Karpas-422 (cell line): ENCODE results near the gene CLIP2. TPM values are rescaled to one million over a fixed set of nuclear protein-coding genes. Genes with fewer than 3 reads are reported as not detected.
A peak's percentile ranks its signal among the peaks of the same experiment; 100 is the strongest.
"Not testable (repeated sequence)": the region's sequence is repeated elsewhere in the genome, so short reads cannot be mapped to it uniquely, and the experiment has no call there.

ENCODE experiments used
- DNase-seq: peaks from one replicate; pipeline ENCODE4 v3.0.0-alpha.2; 2015
- H2AFZ ChIP-seq: fragments of 200-600 bp; sonication (generic); 2 replicates; pipeline ENCODE4 v1.6.1; 2014; ENCODE audit warnings: antibody characterized with exemption, low read length, mixed read lengths
- H3K27ac ChIP-seq: fragments of 200-600 bp; sonication (generic); 2 replicates; pipeline ENCODE4 v1.5.1; 2014; ENCODE audit warnings: mild to moderate bottlenecking, low read length, moderate library complexity
- H3K27me3 ChIP-seq: fragments of 200-600 bp; sonication (generic); 2 replicates; pipeline ENCODE4 v1.6.1; 2014; ENCODE audit warnings: low read length, mixed read lengths
- H3K36me3 ChIP-seq: fragments of 200-600 bp; sonication (generic); 2 replicates; pipeline ENCODE4 v1.6.1; 2014; ENCODE audit warnings: low read length, mixed read lengths; ENCODE audit not compliant: insufficient read depth
- H3K4me1 ChIP-seq: fragments of 200-600 bp; sonication (generic); 2 replicates; pipeline ENCODE4 v1.6.1; 2014; ENCODE audit warnings: mild to moderate bottlenecking, low read length, mixed read lengths
- H3K4me2 ChIP-seq: fragments of 200-600 bp; sonication (generic); 2 replicates; pipeline ENCODE4 v1.6.1; 2014; ENCODE audit warnings: low read length, low read depth, mild to moderate bottlenecking; ENCODE audit not compliant: poor library complexity, severe bottlenecking
- H3K4me3 ChIP-seq: fragments of 200-600 bp; sonication (generic); 2 replicates; pipeline ENCODE4 v1.5.1; 2014; ENCODE audit warnings: mild to moderate bottlenecking, antibody characterized with exemption, low read length, mixed read lengths
- H3K79me2 ChIP-seq: fragments of 200-600 bp; sonication (generic); 2 replicates; pipeline ENCODE4 v1.6.1; 2014; ENCODE audit warnings: mild to moderate bottlenecking, low read length, mixed read lengths
- H3K9ac ChIP-seq: fragments of 200-600 bp; sonication (generic); 2 replicates; pipeline ENCODE4 v1.6.0; 2014; ENCODE audit warnings: low read length
- H3K9me2 ChIP-seq: fragments of 200-600 bp; sonication (generic), shearing (Covaris generic); replicated peaks from 2 replicates; pipeline ENCODE4 v1.6.0; 2014; ENCODE audit warnings: mild to moderate bottlenecking, low read length, moderate library complexity; ENCODE audit not compliant: insufficient read depth
- H3K9me3 ChIP-seq: fragments of 300-700, 200-600 bp; sonication (generic); 2 replicates; pipeline ENCODE4 v1.6.1; 2014; ENCODE audit warnings: low read length, mixed read lengths
- H4K20me1 ChIP-seq: fragments of 200-600 bp; sonication (generic); 2 replicates; pipeline ENCODE4 v1.6.1; 2014; ENCODE audit warnings: mild to moderate bottlenecking, antibody characterized with exemption, low read length, low read depth; ENCODE audit not compliant: insufficient read depth
- total RNA-seq: library from RNA; depleted of rRNA; stranded (reverse); fragments of >200 nt; shearing (Covaris generic); gene quantifications from 2 replicates; pipeline ENCODE4 v1.2.3, GENCODE V29; 2014; ENCODE audit warnings: low replicate concordance

CLIP2 gene
- total RNA-seq, 1 experiment from 2014 or later, result not detected

DNA sequence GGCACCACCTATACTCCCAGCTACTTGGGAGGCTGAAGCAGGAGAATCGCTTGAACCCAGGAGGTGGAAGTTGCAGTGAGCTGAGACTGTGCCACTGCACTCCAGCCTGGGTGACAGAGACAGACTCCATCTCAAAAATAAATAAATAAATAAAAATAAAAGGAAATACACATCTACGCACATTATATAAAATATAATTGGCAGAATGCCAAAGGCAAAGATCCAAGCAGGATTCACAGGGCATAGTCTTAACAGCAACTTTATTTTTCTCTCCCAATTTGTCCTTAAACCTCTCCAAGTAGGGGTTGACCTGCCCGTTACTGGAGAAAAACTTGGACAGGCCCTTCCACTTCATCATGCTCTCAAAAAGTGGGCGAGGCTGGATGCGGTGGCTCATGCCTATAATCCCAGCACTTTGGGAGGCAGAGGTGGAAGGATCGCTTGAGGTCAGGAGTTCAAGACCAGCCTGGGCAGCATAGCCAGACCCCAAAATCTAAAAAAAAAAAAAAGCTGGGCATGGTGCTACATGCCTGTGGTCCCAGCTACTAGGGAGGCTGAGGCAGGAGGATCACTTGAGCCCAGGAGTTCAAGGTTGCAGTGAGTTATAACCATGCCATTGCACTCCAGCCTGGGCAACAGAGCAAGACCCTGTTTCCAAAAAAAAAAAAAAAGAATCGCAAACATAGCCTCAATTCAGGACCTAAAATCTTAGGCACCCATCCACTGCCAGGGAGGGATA, 125.6 kb downstream of the CLIP2 start:
- H3K9me3 ChIP-seq, H3K79me2 ChIP-seq, H3K4me2 ChIP-seq, H4K20me1 ChIP-seq, H3K27me3 ChIP-seq, H3K27ac ChIP-seq, H3K9me2 ChIP-seq, H3K36me3 ChIP-seq, H3K4me1 ChIP-seq, DNase-seq, H3K4me3 ChIP-seq, H3K9ac ChIP-seq, H2AFZ ChIP-seq: not testable (repeated sequence)

DNA sequence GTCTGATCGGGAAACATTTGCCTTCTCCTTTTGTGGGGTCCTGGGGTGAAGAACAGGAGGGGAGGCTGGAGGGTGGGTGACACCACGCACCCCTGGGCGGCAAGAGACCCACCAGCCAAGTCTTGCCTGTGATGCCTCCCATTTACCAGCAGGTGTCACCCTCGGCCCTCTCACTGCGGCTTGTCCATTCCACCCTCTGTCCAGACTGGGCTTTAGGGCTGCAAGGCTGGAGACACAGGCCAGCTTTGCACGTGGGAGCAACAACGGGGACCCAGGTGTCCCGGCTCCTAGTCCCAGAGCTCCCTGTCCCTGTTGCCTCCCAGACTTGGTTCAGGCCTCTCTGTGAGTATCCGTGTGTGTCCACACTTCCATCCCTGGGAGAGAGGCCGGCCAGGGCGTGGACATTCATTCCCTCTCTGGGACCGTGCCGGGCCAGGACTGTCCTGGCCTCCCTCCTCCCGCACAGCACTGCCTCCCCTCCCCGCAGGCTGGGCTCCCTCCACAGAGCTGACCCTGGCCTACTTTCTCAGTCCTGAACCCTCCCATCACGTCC, 128.3 kb downstream of the CLIP2 start:
- no peak overlapping the region for H3K4me2 ChIP-seq
- H3K9ac ChIP-seq, result no peak overlapping the region
- H3K9me3 ChIP-seq, result no peaks in the 10 kb centered on the region
- H3K9me2 ChIP-seq, result no peaks in the 10 kb centered on the region
- H3K4me3 ChIP-seq, result no peak overlapping the region
- H2AFZ ChIP-seq, result no peak overlapping the region
- no peaks in the 10 kb centered on the region for H3K36me3 ChIP-seq
- H3K27me3 ChIP-seq, result no peaks in the 10 kb centered on the region
- no peaks in the 10 kb centered on the region for H4K20me1 ChIP-seq
- peak; percentile 75 for DNase-seq
- no peaks in the 10 kb centered on the region for H3K4me1 ChIP-seq
- H3K79me2 ChIP-seq, result no peaks in the 10 kb centered on the region
- H3K27ac ChIP-seq, result no peak overlapping the region

DNA sequence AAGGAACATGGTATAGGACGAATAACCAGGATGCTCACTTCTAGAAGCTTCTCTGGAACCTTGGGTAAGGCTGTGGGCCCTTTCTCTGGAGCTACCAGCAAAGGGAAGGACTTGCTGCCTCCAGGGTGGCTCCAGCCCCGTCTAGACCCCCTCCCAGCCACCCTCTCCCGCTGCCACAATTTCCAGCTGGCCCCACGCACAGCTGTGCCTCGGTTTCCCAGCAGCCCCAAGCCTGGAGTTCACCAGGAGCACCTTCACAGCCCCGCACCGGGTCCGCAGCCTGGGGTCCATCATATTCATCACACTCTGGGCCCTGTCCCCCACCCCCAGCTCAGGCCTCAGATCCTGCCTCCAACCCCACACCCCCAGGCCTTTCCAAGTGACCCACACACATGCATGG, 128.9 kb downstream of the CLIP2 start:
- H3K27me3 ChIP-seq, result no peaks in the 10 kb centered on the region
- H3K9ac ChIP-seq, result no peak overlapping the region

DNA sequence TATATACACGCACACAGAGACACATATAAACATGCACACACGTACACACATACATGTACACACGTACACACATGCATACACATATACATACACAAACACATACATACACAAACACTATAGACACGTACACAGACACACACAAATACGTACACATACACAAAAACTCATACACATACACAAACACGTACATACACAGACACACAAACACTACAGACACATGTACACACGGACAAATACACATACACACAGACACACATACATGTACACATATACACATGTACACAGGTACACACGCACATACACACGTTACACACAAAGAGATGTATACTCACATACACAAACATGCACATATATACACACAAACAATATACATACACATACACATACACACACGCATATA, 129.3 kb downstream of the CLIP2 start:
- no peak overlapping the region for H3K4me3 ChIP-seq
- no peaks in the 10 kb centered on the region for H3K36me3 ChIP-seq

More for the DNA sequence above, 128.9 kb downstream of the CLIP2 start:
- no peak for DNase-seq
- H2AFZ ChIP-seq, result no peak overlapping the region
- H3K4me2 ChIP-seq, result no peak overlapping the region
- H3K9me3 ChIP-seq, result no peaks in the 10 kb centered on the region
- no peaks in the 10 kb centered on the region for H3K9me2 ChIP-seq
- H3K4me3 ChIP-seq, result no peak overlapping the region
- no peaks in the 10 kb centered on the region for H3K36me3 ChIP-seq
- H3K27ac ChIP-seq, result no peak overlapping the region
- H3K4me1 ChIP-seq, result no peaks in the 10 kb centered on the region
- H3K79me2 ChIP-seq, result no peaks in the 10 kb centered on the region
- H4K20me1 ChIP-seq, result no peaks in the 10 kb centered on the region

DNA sequence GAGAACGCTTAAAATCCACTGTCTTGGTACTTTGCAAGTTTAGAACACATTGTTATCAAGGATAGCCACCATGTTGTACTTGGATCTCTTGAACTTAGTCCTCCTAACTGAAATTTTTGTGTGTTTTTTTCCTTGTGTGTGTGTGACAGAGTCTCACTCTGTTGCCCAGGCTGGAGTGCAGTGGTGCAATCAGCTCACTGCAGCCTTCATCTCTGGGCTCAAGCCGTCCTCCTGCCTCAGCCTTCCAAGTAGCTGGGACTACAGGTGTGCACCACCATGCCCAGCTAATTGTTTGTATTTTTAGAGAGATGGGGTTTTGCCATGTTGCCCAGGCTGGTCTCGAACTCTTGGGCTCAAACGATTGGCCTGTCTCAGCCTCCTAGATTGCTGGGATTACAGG, 130.0 kb downstream of the CLIP2 start:
- H3K9me3 ChIP-seq, DNase-seq, H3K27me3 ChIP-seq, H3K4me3 ChIP-seq, H4K20me1 ChIP-seq, H3K4me2 ChIP-seq, H2AFZ ChIP-seq, H3K36me3 ChIP-seq, H3K9ac ChIP-seq, H3K9me2 ChIP-seq, H3K27ac ChIP-seq, H3K4me1 ChIP-seq, H3K79me2 ChIP-seq: not testable (repeated sequence)

More for the DNA sequence above, 129.3 kb downstream of the CLIP2 start:
- no peak overlapping the region for H3K27ac ChIP-seq
- no peaks in the 10 kb centered on the region for H3K4me1 ChIP-seq
- no peak overlapping the region for H2AFZ ChIP-seq
- no peaks in the 10 kb centered on the region for H3K27me3 ChIP-seq
- no peaks in the 10 kb centered on the region for H3K9me2 ChIP-seq
- H4K20me1 ChIP-seq, result no peaks in the 10 kb centered on the region
- no peak overlapping the region for H3K4me2 ChIP-seq
- H3K9me3 ChIP-seq, result no peaks in the 10 kb centered on the region
- H3K9ac ChIP-seq, result no peak overlapping the region
- DNase-seq, result no peak
- no peaks in the 10 kb centered on the region for H3K79me2 ChIP-seq

DNA sequence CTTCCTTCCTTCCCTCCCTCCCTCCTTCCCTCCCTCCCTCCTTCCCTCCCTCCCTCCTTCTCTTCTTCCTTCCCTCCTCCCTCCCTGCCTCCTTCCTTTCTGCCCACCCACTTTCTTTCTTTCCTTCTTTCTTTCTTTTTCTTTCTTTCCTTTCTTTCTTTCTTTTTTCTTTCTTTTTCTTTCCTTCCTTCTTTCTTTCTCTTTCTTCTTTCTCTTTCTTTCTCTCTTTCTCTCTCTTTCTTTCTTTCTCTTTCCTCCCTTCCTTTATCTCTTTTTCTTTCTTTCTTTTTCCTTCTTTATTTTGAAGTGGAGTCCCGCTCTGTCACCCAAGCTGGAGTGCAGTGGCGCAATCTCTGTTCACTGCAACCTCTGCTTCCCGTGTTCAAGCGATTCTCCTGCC, 130.8 kb downstream of the CLIP2 start:
- DNase-seq, result no peak
- H4K20me1 ChIP-seq, result no peaks in the 10 kb centered on the region
- no peak overlapping the region for H2AFZ ChIP-seq
- H3K4me3 ChIP-seq, result no peak overlapping the region
- H3K27me3 ChIP-seq, result no peaks in the 10 kb centered on the region
- no peaks in the 10 kb centered on the region for H3K79me2 ChIP-seq
- H3K27ac ChIP-seq, result no peak overlapping the region
- no peaks in the 10 kb centered on the region for H3K9me2 ChIP-seq
- H3K9me3 ChIP-seq, result no peaks in the 10 kb centered on the region
- no peak overlapping the region for H3K9ac ChIP-seq
- H3K4me2 ChIP-seq, result no peak overlapping the region
- no peaks in the 10 kb centered on the region for H3K4me1 ChIP-seq
- H3K36me3 ChIP-seq, result no peaks in the 10 kb centered on the region

DNA sequence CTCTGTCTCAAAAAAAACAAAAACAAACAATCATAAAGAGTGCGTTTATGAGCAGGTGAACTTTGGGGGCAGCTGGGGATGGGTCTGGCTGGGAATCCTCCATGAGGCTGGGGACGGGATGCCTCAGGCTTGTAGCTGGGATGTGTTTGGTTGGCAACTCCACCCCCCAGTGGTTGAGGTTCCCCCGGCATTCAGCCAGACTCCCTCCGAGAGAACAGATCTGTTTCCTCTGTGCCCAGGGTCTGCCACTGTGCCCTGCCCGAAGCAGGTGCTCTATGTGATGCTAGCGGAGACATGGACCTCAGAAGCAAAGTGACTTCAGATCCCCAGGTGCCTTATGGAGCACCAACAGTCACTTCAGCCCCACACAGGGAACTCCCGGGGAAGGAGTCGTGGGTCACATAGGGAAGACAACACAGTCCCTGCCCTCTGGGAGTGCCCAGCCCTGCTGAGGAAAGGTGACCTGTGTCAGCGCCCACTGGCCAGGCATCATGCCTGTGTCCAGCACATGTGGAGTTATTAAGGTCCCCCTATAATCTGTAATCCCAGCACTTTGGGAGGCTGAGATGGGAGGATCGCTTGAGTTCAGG, 135.2 kb downstream of the CLIP2 start:
- Histone ChIP-seq H2AFZ (no peak overlapping the region), H3K4me1 (no peaks in the 10 kb centered on the region), H3K9me3 (no peaks in the 10 kb centered on the region), H3K9ac (no peak overlapping the region), H3K36me3 (no peaks in the 10 kb centered on the region), H3K27ac (no peak overlapping the region), H3K79me2 (no peaks in the 10 kb centered on the region), H3K9me2 (no peaks in the 10 kb centered on the region), H3K4me2 (no peak overlapping the region), H4K20me1 (no peaks in the 10 kb centered on the region), H3K4me3 (no peak overlapping the region), H3K27me3 (no peaks in the 10 kb centered on the region)
- no peak for DNase-seq

DNA sequence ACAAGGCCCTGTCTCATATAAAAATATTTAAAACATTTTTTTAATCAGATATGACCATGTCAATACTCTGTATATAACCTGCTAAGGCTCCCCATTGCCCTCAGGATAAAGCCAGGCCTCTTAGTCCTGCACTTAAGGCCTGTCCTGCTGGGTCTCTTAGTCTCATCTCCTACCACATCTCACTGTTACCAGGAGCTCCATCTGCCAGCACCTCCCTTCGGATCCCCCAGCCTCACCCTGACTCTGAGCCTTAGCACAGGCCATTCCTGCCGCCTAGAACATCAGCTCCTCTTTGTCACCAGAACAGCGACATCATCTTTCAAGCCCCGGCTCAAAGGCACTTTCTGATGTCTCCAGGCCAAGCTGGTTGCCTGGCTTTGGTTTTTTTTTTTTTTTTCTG, 138.8 kb downstream of the CLIP2 start:
- Histone ChIP-seq H2AFZ (no peak overlapping the region), H3K9me3 (no peaks in the 10 kb centered on the region), H3K9me2 (no peaks in the 10 kb centered on the region), H3K4me1 (no peaks in the 10 kb centered on the region), H3K36me3 (no peaks in the 10 kb centered on the region), H3K79me2 (no peaks in the 10 kb centered on the region), H3K27ac (no peak overlapping the region), H3K27me3 (no peaks in the 10 kb centered on the region), H3K4me2 (no peak overlapping the region), H3K4me3 (no peak overlapping the region), H4K20me1 (no peaks in the 10 kb centered on the region), H3K9ac (no peak overlapping the region)
- DNase-seq, result no peak
